Eye (tissue), 1 donor: Measurements from ENCODE around the gene ABCC8.
A peak's percentile ranks its signal among the peaks of the same experiment; 100 is the strongest.

ENCODE experiments used
- DNase-seq: peaks from one replicate; pipeline ENCODE4 v3.0.0-alpha.2; 2015

Gene ABCC8

DNA sequence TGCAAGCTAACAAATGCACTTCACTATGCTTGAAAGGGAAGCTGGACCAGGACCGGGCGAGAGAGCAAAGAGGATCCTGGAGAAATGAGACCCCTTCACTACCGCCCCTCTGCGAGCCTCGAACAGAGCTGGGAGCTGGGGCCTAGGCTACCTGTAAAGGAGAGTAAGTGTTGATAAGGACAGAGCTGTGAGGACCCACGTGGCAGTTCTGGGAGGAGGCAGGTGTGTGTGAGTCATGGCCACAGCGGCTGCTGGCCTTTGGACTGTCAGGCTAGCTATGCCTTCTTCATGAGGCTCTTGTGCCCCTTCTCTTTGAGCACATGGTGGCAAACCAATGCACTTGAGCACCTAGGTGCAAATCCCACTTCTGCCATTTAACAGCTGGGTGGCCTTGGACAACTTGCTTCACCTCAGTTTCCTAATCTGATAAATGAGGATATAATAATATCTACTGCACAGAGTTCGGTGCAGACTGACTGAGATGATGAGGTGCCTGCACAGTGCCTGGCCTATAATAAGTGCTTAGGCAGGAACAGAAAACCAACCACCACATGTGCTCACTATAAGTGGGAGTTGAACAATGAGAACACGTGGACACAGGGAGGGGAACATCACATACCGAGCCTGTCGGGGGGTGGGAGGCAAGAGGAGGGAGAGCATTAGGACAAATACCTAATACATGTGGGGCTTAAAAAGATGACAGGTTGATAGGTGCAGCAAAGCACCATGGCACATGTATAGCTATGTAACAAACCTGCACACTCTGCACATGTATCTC is 52.9 kb downstream of the ABCC8 start:
- DNase-seq, result no peak

GRCh38 chr11:17421781-17422180 is 54.9 kb downstream of the ABCC8 start:
- no peak for DNase-seq

GRCh38 chr11:17418444-17419081 is 58.1 kb downstream of the ABCC8 start:
- DNase-seq, result no peak

- DNase-seq, result no peak
Observed at GRCh38 chr11:17416492-17416891, 60.2 kb downstream of the ABCC8 start.

DNA sequence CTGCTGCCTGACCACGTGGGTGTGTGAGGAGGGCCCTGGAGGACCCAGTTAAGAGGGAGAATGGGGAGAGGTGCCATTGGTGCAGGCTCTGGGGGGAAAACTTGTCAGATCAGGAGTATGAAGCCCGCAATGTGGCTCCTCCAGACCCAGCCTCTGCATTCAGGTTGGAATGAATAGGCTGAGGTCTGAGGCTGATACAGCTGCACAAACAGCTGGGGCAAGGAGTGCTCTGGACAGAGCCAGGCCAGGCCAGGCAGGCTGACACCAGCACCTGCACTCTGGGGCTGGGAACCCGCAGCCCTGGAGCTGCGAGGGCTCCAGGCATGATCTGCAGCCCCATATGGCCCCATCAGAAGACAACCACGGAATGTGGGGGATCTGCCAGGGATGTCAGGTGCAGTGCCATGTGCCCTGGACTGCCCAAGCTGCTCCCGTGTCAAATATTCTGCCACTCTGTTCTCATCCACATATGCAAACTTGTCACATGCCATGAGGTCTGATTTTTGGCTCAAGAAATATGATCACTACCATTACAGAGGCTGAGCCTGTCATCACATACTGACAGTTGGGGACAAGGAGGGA is 61.0 kb downstream of the ABCC8 start:
- DNase-seq, result no peak

DNA sequence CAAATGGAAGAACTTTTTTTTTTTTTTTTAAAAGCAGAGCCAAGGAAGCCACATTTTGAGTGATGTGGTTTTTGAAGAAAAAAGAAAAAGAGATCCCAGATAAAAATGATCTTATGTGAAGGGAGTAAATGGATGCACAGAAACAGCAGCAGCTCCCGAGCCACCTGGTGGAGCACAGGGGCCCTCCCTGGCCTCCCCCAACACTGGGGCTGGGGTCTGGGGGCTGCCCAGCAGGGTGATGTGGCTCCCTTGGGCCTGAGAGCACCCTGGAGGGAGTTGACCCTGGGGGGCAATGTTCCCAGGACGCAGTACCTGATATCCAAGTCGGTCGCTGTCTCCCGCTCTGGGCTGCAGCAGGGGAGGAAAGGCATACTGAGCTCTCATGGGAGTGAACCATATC is 61.7 kb downstream of the ABCC8 start:
- DNase-seq, result no peak

GRCh38 chr11:17414317-17414737 is 62.3 kb downstream of the ABCC8 start:
- no peak for DNase-seq

DNA sequence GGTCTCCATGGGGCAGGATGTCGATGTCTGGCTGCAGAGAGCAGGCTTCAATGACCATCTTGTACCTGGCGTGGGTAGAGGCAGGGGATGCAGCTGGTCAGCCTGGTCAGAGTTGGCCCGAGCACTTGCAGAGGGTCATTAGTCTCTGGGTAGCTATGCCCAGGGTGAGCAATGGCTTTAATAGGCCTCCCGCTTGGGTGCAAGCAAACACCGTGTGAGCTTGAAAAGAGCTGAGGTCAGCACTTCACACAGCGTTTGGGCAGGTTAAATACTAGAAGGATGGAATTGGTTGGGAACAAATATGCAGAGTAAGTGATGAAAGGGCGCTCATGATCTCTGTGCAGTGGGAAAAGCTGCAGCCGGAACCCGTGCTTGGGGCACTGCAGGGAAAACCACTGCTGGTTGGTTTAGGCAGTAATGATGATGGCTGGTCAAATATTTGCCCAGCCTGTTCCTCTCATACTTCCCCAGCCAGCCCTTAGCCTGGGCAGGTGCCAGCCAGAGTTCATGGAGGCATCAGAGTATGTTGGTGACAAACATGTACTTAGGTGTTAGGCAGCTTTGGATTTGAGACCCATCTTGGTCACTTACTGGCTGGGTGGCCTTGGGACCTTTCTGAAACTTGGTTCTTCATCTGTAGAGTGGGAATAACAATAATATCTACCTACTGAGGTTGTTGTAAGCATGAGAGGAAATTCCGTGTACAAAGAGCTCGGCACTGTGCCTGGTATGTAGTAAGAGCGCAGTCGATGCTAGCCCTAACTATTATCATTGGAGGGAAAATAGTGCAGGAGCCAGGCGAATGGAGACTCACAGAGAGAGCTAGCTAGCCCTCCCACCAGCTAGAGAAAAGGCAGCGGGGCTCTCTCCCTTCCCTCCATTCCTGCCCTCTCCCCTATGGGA is 63.0 kb downstream of the ABCC8 start:
- DNase-seq, result no peak

GRCh38 chr11:17412488-17413180 is 64.0 kb downstream of the ABCC8 start:
- no peak for DNase-seq

DNA sequence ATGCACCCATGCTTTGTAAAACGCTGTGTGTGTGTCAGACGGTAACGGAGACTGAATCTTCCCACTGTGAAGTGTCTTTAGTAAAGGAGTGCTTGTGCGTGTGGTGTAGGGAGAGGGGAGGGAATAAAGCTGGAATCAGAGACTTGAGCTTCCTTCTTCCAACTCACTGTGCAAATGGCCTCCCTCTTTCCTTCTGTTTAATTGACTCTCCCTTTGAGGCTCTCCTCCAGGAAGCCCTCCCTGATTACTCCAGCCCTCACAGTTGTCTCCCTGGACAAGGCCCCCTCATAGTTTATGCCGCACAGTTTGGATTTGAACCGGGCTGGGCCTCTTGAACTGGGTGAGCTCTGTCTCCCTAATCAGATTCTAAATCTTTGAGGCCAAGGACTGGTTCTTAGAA is 65.2 kb downstream of the ABCC8 start:
- DNase-seq, result no peak

DNA sequence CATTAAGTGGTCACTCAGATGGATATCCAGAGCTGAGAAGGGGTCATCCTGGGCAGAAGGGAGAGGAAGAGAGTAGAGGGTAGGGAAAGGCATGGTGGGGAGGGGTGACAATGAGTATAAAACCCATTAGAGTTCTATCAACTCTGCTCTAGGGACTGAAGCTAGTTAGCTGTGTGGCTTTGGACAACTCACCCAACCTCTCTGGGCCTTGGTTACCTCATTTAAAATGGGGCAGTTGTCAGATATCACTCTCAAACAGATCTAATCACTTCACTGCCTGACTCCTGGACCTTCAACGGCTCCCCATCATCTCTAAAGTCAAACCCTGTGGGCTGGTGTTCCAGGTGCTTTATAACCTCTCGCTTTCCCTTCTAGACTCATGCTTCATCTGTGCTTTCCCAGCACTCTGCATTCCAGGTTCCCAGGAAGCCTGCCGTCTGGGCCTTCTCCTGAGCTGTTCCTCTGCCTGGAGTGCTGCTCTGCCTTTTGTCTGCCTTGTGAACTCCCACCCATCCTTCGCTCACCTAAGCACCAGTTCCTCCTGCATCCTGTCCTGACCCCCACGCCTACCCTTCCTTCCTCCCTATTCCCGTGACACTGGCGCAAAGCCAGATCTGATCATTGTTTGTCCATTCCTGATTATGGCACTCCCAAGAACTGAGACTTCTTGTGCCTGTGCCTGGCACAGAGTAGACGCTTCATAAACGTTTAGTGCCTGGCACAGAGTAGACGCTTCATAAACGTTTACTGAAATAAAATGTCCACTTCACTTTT is 65.9 kb downstream of the ABCC8 start:
- DNase-seq, result no peak

- DNase-seq, result no peak
Observed at GRCh38 chr11:17408641-17409040, 68.0 kb downstream of the ABCC8 start.

DNA sequence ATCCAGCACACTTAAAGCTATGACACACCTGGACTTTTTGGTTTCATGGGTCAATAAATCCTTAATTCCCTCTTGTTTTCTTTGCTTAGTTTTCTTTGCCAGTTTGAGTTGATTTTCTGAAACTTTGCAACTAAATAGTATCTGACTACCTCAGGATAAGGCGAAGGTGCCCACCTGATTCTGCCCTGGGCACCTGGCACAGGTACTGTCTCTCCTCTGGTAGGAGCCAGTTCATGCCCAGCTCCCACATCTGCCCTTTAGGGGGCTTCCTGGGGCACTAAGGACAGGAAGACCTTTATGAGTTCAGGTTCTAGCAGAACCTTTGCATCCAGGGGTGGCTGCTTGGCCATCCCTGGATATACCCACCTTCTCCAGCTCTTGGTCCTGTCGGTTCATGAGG is 68.6 kb downstream of the ABCC8 start:
- no peak for DNase-seq

GRCh38 chr11:17407575-17407974 is 69.1 kb downstream of the ABCC8 start:
- no peak for DNase-seq

- DNase-seq, result no peak
Observed at GRCh38 chr11:17406818-17407149, 69.9 kb downstream of the ABCC8 start.

DNA sequence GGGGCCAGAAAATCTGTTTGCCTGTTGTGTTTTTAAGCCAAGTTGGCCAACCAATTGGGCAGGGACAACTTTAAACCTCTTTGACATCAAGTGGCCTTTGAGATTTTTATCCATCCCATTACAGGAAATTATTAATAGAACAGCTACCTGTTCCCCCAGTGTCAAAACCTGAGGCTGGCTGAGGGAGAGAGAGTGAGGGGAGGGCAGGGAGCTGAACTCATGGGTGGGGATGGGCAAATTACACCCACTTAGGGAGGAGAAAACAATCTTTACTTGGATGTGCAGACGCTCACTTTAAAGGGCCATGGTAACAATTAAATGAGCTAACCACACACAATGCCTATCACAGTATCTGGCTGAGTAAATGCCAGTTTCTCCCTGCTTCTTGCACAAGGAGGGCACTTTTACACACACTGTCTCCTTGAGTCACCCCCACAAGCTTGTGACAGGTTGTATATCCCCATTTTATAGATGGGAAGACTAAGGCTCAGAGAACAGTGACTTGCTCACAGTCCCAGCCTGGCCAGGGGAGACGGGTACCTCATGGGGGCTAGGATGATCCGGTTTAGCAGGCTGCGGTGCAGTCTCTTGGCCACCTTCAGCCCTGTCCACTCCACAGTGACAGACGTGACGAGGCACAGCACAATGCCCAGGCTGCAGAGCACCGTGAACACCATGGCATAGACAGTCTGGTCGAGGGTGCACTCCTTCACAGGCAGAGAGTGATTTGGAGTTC is 70.4 kb downstream of the ABCC8 start:
- no peak for DNase-seq

GRCh38 chr11:17405232-17406005 is 71.2 kb downstream of the ABCC8 start:
- DNase-seq, result peak; percentile 57

DNA sequence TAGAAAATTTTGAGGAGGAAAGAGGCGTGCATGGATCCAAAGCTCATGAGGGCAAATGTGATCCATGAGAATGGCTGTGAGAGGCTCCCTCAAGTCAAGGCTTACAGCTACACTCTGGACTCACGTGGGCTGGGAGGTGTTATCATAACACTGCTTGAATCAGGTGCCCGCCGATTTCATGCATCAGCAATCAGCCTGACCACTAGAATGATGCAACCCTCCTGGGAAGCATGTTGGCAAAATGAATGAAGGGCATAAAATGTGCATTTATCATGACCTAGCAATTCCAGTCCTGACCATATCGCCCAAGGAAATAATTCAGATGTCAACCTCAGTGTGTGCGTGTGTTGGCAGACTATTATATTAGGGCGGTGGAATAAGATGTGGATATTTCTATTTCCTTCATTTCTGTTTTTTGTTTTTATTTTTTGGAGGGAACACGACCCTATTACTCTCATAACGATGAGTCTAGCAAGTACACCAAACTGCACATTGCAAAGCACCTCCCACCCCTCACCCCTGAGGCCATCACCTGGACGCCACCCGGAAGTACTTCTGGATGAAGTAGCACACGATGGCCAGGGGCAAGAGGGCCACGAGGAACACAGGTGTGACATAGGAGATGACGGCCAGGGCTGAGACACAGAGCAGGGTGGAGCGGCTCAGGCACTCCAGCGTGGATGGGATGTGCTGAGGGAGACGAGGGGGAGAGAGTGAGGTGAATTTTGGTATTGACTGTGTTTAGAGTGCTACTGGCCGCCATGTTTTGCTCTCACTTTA is 72.5 kb downstream of the ABCC8 start:
- no peak for DNase-seq

DNA sequence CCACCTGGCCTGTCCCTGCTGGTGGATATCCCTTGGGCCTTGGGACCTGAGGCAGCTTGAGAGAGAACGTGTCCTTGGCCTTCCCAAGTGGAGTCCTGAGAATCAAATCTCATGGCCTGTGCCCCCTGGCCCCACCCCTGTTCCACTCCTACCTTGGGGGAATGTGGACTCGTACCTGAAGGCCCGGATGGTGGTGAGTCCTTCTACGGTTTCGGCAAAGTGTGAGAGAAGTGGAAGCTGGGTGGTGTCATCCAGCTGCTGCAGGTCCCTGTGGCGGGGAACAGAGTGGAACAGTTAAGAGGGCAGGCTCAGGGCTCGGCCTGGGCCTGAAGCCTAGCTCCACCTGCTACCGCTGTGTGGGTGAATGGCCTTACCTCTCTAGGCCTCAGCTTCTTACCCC is 74.2 kb downstream of the ABCC8 start:
- no peak for DNase-seq

GRCh38 chr11:17401841-17402240 is 74.8 kb downstream of the ABCC8 start:
- no peak for DNase-seq
